NT2/D1 (cell line): ENCODE results near the gene THBS2.

Source experiments
- SUZ12 ChIP-seq: IDR thresholded peaks from 2 replicates; pipeline ENCODE4 v1.6.1; 2011; ENCODE audit not compliant: insufficient read length, insufficient read depth; ENCODE audit errors: extremely low read depth
- YY1 ChIP-seq: IDR thresholded peaks from 2 replicates; pipeline ENCODE4 v1.6.1; 2011; ENCODE audit not compliant: insufficient read length, insufficient read depth
- ZNF274 ChIP-seq: IDR thresholded peaks from 2 replicates; pipeline ENCODE4 v1.6.1; 2011; ENCODE audit warnings: mild to moderate bottlenecking, low read depth, low read length

GRCh38 chr6:169183233-169183632 is 70.4 kb downstream of the THBS2 start:
- TF ChIP-seq ZNF274 = no peak
- no peak for TF ChIP-seq SUZ12
- TF ChIP-seq YY1 = no peak
